Stromal cell of bone marrow (primary cell): Measurements from ENCODE around the gene IRF9.

Source experiments
- DNase-seq: peaks from one replicate; pipeline ENCODE4 v3.0.0-alpha.2; 2012; ENCODE audit warnings: low read depth

Gene IRF9

DNA sequence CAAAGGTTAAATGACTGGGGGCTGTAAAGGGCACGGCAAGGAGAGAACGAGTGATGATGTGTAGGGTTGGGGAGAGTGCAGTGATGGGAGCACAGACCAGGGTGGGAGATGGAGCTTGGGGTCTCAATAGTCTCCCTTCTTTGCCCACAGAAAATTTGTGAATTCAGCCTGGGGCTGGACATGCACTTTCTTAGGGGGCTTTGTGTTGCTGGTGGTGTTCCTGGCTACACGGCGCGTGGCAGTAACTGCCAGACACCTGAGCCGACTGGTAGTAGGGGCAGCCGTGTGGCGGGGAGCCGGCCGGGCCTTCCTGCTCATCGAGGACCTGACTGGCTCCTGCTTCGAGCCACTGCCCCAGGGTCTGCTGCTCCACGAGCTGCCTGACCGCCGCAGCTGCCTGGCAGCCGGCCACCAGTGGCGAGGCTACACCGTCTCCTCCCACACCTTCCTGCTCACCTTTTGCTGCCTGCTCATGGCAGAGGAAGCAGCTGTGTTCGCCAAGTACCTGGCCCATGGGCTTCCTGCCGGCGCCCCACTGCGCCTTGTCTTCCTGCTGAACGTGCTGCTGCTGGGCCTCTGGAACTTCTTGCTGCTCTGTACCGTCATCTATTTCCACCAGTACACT lies 28.9 kb upstream of the IRF9 start:
- DNase-seq, result no peak

GRCh38 chr14:24132976-24133375 lies 28.1 kb upstream of the IRF9 start:
- DNase-seq, result no peak

DNA sequence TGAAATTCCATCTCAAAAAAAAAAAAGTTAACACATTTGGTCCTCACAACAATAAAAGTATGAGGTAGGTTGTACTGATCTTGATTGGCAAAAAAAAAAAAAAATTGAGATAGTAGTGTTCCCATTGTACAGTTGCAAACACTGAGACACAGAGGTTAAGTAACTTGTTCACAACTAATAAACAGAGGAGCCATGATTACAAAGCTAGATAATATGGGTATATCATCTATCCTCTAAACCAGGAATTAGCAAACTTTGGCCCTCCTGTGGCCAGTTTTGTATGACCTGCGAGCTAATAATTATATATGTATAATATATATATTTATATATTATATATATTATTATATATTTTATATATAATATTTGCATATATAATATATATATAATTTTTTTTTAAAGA lies 27.3 kb upstream of the IRF9 start:
- DNase-seq, result no peak

DNA sequence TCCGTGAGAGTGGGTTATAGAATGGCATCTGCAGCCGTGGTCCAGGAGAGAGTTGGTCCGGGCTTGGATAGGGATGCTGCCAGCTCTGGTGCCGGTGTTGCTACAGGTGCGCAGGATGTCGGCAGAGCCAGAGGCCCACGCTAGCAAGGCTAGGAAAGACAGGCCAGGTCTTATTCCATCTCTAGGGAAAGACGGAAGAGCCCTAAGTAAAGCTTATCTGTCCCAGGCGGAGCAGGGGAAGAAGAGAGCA lies 25.6 kb upstream of the IRF9 start:
- DNase-seq, result no peak

DNA sequence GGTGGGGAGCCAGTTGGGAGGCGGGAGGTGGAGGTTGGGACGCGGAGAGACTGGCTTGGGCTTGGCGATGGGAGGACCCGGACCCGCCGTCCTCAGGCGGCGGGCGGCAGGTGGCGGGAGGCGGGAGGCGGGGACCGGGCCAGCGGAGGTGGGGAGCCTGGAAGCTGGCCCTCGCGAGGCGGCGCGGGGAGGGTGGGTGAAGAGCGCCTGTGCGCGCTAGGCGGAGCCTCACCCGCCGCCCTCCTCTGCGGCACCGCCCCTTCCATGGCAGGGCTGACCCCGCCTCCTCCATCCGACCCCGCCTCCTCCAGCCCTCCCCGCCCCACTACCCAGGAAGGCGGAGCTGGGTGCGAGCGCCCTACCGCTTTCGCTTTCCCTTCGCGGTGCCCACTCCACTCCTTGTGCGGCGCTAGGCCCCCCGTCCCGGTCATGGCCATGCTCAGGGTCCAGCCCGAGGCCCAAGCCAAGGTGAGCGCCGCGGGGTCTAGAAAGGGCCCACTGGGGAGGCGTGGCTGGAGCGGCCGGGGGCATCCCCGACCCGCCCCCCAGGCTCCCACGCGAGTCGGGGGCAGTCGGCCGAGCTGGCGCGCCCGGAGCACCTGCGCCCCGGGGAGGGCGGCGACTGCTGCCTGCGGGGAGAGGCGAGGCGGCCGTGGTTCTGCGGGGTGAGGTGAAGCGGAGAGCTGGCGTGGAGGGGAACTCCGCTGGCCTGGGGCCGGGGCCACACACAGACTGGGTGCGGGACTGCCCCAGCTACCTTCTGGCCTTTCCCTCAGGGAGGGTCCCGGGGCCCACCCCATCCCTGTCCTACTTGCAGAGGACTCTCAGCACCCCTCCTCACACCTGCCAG lies 25.0 kb upstream of the IRF9 start, which contains the start of gene PSME1:
Gene PSME1, plus strand, starts transcription at position 361 of the 850 bp plus-strand sequence. Its CDS starts 69 bp downstream, at position 430.
- peak; percentile 78 for DNase-seq

- DNase-seq, result no peak
Observed at GRCh38 chr14:24136684-24137528, 24.2 kb upstream of the IRF9 start.

- no peak for DNase-seq
Observed at GRCh38 chr14:24137529-24138395, 23.3 kb upstream of the IRF9 start.

GRCh38 chr14:24138396-24139271 lies 22.4 kb upstream of the IRF9 start:
- DNase-seq, result no peak

DNA sequence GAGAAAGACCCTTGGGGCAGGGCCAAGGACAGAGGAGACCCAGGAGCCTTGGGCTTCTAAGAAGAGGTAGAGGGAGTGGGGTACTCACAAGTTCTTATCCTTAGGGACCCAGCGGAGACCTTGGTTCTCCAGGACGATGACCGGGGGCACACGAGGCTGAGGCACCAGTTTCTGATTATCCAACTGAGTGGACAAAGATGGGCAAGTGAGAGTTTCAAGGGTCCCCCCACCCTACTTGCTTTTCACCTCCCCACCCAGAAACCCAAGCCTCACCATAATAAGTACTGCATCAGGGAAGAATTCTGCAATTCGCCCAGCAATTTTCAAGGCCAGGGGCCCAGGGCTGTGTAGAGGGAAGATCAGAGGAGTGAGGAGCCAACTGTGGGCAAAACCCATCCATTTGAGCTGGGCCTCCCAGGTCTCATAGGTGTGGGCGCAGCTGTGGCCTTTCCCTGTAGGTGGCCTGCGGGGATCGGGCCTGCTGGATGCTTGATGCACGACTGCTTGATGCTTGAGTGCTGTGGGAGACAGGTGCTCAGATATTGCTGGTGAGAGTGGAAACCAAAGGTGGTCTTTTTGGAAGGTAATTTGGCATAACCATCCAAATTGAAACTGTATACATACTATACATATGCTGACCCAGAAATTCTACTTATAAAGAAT lies 21.7 kb upstream of the IRF9 start:
- DNase-seq, result no peak

- peak; percentile 99 for DNase-seq
Observed at GRCh38 chr14:24141097-24141880, 19.8 kb upstream of the IRF9 start, which contains the start of gene EMC9. EMC9 (minus strand) TSS chr14:24141591; CDS start chr14:24141304, 287 bp downstream.

DNA sequence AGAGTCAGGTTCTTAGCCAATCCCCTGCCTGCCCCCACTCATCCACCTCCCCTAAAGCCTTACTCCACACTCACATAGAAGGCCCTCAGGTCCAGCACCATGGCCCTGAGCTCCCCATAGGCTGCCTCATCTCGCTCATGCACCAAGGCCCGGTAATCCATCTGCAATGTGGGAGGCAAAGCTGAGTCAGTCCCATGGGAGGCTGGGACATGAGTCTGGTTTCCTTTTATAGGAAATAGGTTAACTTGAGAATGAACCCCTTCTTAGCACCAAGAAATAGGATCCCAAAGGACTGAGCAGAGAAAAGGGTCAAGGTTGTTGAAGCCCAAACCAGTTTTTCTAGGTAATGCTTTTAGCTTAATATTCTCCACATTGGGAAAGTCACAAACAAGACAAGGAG lies 17.6 kb upstream of the IRF9 start:
- peak; percentile 44 for DNase-seq

GRCh38 chr14:24144451-24144850 lies 16.6 kb upstream of the IRF9 start:
- no peak for DNase-seq

- DNase-seq, result no peak
Observed at GRCh38 chr14:24145219-24145618, 15.8 kb upstream of the IRF9 start.

GRCh38 chr14:24145690-24146452 lies 15.2 kb upstream of the IRF9 start:
- DNase-seq, result peak; percentile 40

DNA sequence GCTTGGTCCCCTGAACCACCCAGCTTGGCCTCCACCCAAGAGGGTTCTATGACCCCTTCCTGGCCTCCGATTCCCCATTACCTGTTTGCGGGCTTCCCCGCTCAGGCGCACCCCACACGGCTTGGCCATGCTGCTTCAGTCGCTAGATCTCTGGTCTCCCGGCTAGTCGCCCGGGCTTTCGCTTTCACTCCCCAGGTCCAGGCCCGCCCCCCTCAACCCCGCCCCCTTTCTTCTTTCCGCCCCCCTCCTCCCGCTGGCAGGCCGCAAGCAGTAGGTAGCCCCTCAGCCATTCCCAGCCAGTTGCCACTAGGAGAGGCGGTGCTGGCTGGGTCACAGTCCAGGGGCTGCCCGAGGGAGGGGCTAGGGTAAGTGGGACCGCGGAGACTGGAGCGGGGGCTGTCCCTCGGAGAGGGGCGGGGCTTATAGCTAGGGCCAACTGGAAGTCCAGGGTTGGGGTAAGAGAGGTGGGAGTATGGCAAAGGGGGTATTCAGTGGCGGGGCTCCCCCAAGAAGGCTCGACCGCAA lies 14.6 kb upstream of the IRF9 start, which contains the start of gene PSME2:
Gene PSME2, minus strand, starts transcription at position 158 of the 525 bp plus-strand sequence. Its CDS starts 29 bp downstream, at position 129.
- peak; percentile 89 for DNase-seq

DNA sequence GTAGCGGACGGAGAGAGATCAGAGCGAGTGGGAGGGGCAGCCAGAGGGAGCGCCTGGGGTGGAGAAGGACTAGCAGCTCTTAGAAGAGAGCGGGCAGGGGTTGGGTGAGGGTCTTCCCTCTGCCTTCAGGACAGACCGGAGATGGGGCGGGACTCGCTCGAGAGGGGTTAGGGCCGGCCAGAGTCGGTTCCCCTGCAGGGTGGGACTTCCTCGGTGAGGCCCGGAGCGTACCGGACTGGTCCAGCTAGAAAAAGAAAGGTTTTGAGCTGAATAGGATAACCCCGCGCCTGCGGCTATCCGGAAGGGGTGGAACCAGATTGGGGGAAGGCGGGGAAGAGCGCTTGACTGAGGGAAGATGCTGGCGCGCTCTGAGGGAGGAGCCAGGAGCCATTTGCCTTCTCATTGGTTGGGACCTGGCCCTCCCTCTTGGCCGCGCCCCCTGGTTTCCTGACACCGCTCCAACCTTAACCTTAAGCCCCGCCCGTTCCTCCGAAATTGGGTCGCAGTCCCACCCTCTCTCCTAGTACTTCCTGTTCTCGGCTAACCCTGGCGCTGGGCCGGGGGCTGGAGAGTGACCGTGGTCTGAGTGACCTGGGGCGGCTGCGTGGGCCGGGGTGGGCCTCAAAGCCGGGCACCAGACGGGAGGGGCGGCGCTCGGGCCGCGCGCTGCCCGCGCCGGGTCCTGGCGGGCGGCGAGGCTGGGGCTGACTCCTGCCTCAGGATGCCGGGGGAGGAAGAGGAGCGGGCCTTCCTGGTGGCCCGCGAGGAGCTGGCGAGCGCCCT lies 13.9 kb upstream of the IRF9 start, which contains the start of gene RNF31:
Gene RNF31, plus strand, starts transcription at position 521 of the 783 bp plus-strand sequence. Its CDS starts 201 bp downstream, at position 722.
- DNase-seq, result peak; percentile 98

- no peak for DNase-seq
Observed at GRCh38 chr14:24147761-24148428, 13.2 kb upstream of the IRF9 start.
